Measurements from ENCODE around the gene SNX18. TPM values are rescaled to one million over a fixed set of nuclear protein-coding genes. Genes with fewer than 3 reads are reported as not detected.

Gene SNX18
- total and polyA plus RNA-seq, 7 donors = 3.9 to 51.3 (median 37.8) TPM

- TF ChIP-seq, protein P1, sequence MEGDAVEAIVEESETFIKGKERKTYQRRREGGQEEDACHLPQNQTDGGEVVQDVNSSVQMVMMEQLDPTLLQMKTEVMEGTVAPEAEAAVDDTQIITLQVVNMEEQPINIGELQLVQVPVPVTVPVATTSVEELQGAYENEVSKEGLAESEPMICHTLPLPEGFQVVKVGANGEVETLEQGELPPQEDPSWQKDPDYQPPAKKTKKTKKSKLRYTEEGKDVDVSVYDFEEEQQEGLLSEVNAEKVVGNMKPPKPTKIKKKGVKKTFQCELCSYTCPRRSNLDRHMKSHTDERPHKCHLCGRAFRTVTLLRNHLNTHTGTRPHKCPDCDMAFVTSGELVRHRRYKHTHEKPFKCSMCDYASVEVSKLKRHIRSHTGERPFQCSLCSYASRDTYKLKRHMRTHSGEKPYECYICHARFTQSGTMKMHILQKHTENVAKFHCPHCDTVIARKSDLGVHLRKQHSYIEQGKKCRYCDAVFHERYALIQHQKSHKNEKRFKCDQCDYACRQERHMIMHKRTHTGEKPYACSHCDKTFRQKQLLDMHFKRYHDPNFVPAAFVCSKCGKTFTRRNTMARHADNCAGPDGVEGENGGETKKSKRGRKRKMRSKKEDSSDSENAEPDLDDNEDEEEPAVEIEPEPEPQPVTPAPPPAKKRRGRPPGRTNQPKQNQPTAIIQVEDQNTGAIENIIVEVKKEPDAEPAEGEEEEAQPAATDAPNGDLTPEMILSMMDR (IDR thresholded peaks at IDR 0.05) = no peak
- TF ChIP-seq POLR2AphosphoS5 (IDR thresholded peaks at IDR 0.05) = no peak
- no peak for TF ChIP-seq EP300 (IDR thresholded peaks at IDR 0.05)
- no peak for TF ChIP-seq POLR2A (IDR thresholded peaks at IDR 0.05)
- H3K9me3 ChIP-seq = no peaks in the 10 kb centered on the region
- H3K4me1 ChIP-seq = peaks cover 0 to 81% (median 68%) of the 10 kb centered on the region in 4 donors
- peak overlapping the region; percentile 84 to 99 (median 96) for H3K4me3 ChIP-seq
- no peak for DNase-seq
- peak overlapping the region in 3 of 4 donors; percentile 92 to 99 (median 96) for H3K27ac ChIP-seq
- WGBS, 2 donors = 84 to 93% methylated on average over 5 of the region's 5 CpGs
- H3K27me3 ChIP-seq = no peaks in the 10 kb centered on the region
- H3K36me3 ChIP-seq = peaks cover 0 to 3% (median 0%) of the 10 kb centered on the region in 4 donors
- intact Hi-C loops (cut with DNase I) = loop anchor here (10.0 kb wide), 1 partner anchor 643 kb away; the partner anchor contains the start of gene GPX8
Measured at GRCh38 chr5:54521856-54522479, 4.4 kb downstream of the SNX18 start.

DNA sequence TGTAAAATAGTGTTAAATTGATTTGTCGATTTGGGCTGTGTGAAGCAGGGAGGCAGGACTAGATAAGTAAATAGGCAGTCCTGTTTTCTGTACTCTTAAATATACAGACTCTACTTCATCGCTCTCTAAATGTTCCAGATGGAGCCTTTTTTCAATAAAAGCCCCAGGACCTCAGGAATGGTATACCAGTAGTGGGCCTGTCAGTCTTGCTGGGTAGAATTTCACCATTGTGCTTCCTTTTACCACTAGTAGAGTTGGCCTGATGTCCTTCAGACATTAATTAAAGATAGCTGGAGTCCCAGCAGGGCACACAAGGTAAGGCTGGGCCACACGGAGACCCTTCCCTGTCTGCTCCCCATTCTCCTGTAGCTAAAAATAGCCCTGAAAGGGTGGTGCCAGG is 6.0 kb downstream of the SNX18 start:
- peaks cover 0 to 90% (median 74%) of the 10 kb centered on the region in 4 donors for H3K4me1 ChIP-seq
- H3K36me3 ChIP-seq = peaks cover 0 to 3% (median 0%) of the 10 kb centered on the region in 4 donors
- intact Hi-C loops (cut with DNase I) = loop anchor here (10.0 kb wide), 1 partner anchor 641 kb away; the partner anchor contains the start of gene GPX8
- H3K27me3 ChIP-seq = no peaks in the 10 kb centered on the region
- H3K9me3 ChIP-seq = no peaks in the 10 kb centered on the region
- no peak for TF ChIP-seq POLR2A (IDR thresholded peaks at IDR 0.05)
- TF ChIP-seq, protein P1 (IDR thresholded peaks at IDR 0.05) = no peak
- TF ChIP-seq POLR2AphosphoS5 (IDR thresholded peaks at IDR 0.05) = no peak
- no peak for TF ChIP-seq EP300 (IDR thresholded peaks at IDR 0.05)
- peak overlapping the region; percentile 65 to 99 (median 80) for H3K27ac ChIP-seq
- H3K4me3 ChIP-seq = peak overlapping the region in 2 of 4 donors; percentile 15 to 18
- WGBS, 2 donors = 83 to 87% methylated on average over 3 of the region's 3 CpGs
- no peak for DNase-seq

DNA sequence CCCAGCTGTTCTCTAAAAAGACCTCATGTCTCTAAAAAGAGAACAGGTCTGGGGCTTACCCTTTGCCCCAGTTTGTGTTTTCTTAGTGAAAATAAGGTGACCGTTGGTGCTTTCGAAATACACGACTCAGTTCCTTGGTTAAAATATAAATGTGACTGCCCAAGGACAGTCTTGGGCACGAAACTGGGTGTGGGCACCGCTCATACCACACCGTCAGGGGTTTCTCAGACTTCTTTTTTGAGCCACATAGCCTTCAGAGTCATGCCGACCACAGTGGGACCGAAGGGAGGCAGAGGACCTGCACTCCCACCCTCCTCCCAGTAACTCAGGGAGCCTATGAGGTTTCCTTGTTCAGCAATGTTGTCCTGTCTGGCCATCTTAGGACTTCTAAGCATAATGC is 6.5 kb downstream of the SNX18 start:
- H3K27me3 ChIP-seq = no peaks in the 10 kb centered on the region
- no peaks in the 10 kb centered on the region for H3K9me3 ChIP-seq
- intact Hi-C loops (cut with DNase I) = loop anchor here (10.0 kb wide), 1 partner anchor 641 kb away; the partner anchor contains the start of gene GPX8
- peak overlapping the region in 3 of 4 donors; percentile 8 to 18 (median 15) for H3K4me3 ChIP-seq
- H3K27ac ChIP-seq = peak overlapping the region; percentile 65 to 99 (median 80)
- TF ChIP-seq POLR2A (IDR thresholded peaks at IDR 0.05) (no peak), POLR2AphosphoS5 (IDR thresholded peaks at IDR 0.05) (no peak), EP300 (IDR thresholded peaks at IDR 0.05) (no peak)
- TF ChIP-seq, protein P1 (IDR thresholded peaks at IDR 0.05) = no peak
- 68 to 82% methylated on average over 8 of the region's 8 CpGs for WGBS, 2 donors
- no peak for DNase-seq
- H3K36me3 ChIP-seq = no peaks in the 10 kb centered on the region
- peaks cover 0 to 90% (median 71%) of the 10 kb centered on the region in 4 donors for H3K4me1 ChIP-seq

GRCh38 chr5:54524704-54525103 is 7.1 kb downstream of the SNX18 start:
- Histone ChIP-seq H3K36me3 (no peaks in the 10 kb centered on the region), H3K9me3 (no peaks in the 10 kb centered on the region), H3K4me1 (peaks cover 0 to 90% (median 68%) of the 10 kb centered on the region in 4 donors), H3K27me3 (no peaks in the 10 kb centered on the region), H3K27ac (peak overlapping the region; percentile 65 to 99 (median 80)), H3K4me3 (peak overlapping the region in 3 of 4 donors; percentile 8 to 18 (median 15))
- intact Hi-C loops (cut with DNase I) = loop anchor here (10.0 kb wide), 1 partner anchor 640 kb away; the partner anchor contains the start of gene GPX8
- TF ChIP-seq, protein P1 (IDR thresholded peaks at IDR 0.05) = no peak
- no peak for TF ChIP-seq POLR2A (IDR thresholded peaks at IDR 0.05)
- DNase-seq = peak; percentile 80
- 77 to 78% methylated on average over 8 of the region's 8 CpGs for WGBS, 2 donors
